Activated T-helper 17 cell treated with anti-CD3 and anti-CD28 coated beads, Interleukin-2, amount 50 U/mL, for 72 hours (primary cell): ENCODE results near the gene PAQR4. TPM values are rescaled to one million over a fixed set of nuclear protein-coding genes. Genes with fewer than 3 reads are reported as not detected.

Experiments used
- ATAC-seq: fragments of 150-1000 bp; cut with Tn5 transposase; replicated peaks from 2 replicates; pipeline ENCODE4 v1.10.0; 2021; ENCODE audit warnings: mild to moderate bottlenecking, moderate library complexity
- H3K27ac Mint-ChIP-seq: one replicate; pipeline ENCODE4 v1.8.0; 2022; ENCODE audit warnings: mixed read lengths
- H3K27me3 Mint-ChIP-seq: one replicate; pipeline ENCODE4 v1.8.0; 2022; ENCODE audit warnings: mixed read lengths
- H3K36me3 Mint-ChIP-seq: one replicate; pipeline ENCODE4 v1.8.0; 2022; ENCODE audit warnings: low read depth, mild to moderate bottlenecking, mixed read lengths
- H3K4me1 Mint-ChIP-seq: one replicate; pipeline ENCODE4 v1.8.0; 2022; ENCODE audit warnings: mixed read lengths
- H3K4me3 Mint-ChIP-seq: one replicate; pipeline ENCODE4 v1.8.0; 2022; ENCODE audit warnings: mild to moderate bottlenecking, mixed read lengths
- H3K9me3 Mint-ChIP-seq: one replicate; pipeline ENCODE4 v1.8.0; 2022; ENCODE audit warnings: mixed read lengths
- total RNA-seq, 2 donors: library from RNA; stranded (reverse); gene quantifications; one replicate each; pipeline ENCODE4 v1.2.3, GENCODE V29; 2022

The PAQR4 gene
- total RNA-seq, 2 donors from 2014 or later, result 24.4 to 41.4 TPM

DNA sequence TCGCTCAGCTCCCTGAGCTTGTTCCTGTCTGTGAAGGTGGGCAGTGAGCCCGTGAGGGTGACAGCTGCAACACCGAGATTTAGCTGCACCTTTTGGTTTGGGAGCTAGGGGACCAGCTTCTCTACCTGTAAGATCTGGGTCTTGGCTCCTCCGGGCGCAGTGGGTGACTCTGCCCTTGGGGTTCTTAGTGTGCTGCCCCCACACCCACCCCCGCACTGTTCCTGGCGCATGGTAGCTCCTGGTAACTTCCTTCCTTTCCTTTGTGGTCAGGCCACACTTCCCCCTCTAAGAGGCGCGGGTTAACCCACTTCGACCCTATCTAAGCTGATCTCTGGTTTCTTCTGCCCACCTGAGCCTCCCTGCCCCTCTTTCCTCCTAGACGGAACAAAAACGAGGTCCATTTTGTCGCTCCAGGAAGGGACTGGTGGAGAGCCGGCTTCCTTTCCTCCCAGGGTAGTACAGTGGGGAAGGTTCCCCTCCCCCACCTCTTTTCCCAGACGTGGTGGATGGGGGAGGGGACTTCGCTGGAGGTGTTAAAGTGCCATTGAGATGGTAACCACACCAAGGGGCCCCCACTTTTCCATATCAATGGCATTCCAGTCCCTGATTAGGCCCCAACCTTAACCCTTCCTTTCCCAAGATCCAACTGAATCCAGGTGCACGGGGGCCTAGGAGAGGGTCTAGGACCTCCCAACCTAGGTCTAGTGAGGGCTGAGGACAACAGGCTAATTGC lies 39.0 kb downstream of the PAQR4 start:
- Mint-ChIP-seq H3K36me3 (no peaks in the 10 kb centered on the region), H3K4me3 (peak overlapping the region; percentile 42), H3K27me3 (peaks cover 3% of the 10 kb centered on the region), H3K9me3 (no peaks in the 10 kb centered on the region), H3K27ac (peak overlapping the region; percentile 69), H3K4me1 (peaks cover 10% of the 10 kb centered on the region)
- no peak for ATAC-seq

DNA sequence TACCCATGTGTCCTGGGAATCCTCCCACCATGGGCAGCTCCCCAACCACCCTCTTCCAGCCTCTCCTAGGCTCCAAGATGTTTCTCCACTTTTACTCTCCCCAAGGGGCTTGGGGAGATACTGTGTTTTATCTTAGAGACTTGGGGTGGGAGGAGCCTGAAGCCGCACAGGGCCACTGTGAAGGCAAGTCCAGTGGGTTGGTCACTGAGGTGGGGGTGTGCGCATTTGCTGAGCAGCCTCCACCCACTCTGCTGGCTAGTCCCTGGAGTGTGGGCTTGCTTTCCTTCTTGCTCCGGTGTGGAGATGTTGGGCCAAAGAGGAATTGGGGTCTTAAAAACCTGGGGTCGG lies 39.5 kb downstream of the PAQR4 start:
- Mint-ChIP-seq H3K9me3 (no peaks in the 10 kb centered on the region), H3K36me3 (no peaks in the 10 kb centered on the region), H3K4me1 (peaks cover 10% of the 10 kb centered on the region), H3K4me3 (peak overlapping the region; percentile 42), H3K27ac (no peak overlapping the region), H3K27me3 (peaks cover 3% of the 10 kb centered on the region)
- no peak for ATAC-seq

GRCh38 chr16:3009568-3010390 lies 40.6 kb downstream of the PAQR4 start:
- Mint-ChIP-seq H3K27me3 (peaks cover 6% of the 10 kb centered on the region), H3K9me3 (no peaks in the 10 kb centered on the region), H3K4me1 (peaks cover 10% of the 10 kb centered on the region), H3K27ac (no peak overlapping the region), H3K4me3 (no peak overlapping the region), H3K36me3 (no peaks in the 10 kb centered on the region)
- ATAC-seq, result no peak

DNA sequence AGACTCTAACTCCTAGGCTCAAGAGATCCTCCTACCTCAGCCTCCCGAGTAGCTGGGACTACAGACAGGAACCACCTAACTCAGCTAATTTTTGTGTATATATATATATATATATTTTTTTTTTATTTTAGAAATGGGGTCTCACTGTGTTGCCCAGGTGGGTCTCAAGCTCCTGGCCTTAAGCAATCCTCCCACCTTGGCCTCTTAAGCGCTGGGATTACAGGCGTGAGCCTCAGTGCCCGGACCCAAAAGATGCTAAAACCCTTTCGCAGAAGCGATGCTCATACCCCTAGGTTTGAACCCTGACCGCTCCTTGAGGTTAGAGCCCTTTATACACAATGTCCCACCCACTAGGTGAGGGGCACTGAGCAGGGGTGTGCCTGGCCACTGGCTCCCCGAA lies 41.4 kb downstream of the PAQR4 start:
- Mint-ChIP-seq H3K4me3 (no peak overlapping the region), H3K27ac (no peak overlapping the region), H3K9me3 (no peaks in the 10 kb centered on the region), H3K4me1 (peaks cover 10% of the 10 kb centered on the region), H3K36me3 (no peaks in the 10 kb centered on the region), H3K27me3 (peaks cover 6% of the 10 kb centered on the region)
- ATAC-seq, result no peak

DNA sequence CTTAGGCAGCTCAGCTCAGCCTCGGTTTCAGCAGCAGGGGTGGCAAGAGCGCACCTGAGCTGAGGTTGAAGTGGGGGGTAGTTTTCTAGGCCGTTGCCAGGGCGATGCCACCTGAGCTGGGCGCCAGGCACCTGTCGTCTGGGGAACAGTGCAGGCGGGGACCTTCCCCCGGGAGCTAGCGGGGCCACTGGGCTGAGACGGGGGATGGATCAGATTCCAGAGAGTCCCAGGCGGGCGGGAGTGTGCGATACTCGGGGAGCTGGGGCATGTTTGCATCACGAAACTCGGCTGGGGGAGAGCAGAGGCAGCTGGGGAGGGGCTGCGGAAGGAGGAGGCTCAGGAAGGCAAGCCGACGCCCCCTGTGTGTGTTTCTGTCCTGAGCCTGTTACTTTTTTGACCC lies 43.1 kb downstream of the PAQR4 start:
- H3K27me3 Mint-ChIP-seq, result peaks cover 3% of the 10 kb centered on the region
- H3K27ac Mint-ChIP-seq, result no peak overlapping the region
- H3K4me3 Mint-ChIP-seq, result no peak overlapping the region
- H3K36me3 Mint-ChIP-seq, result no peaks in the 10 kb centered on the region
- ATAC-seq, result no peak
- H3K9me3 Mint-ChIP-seq, result no peaks in the 10 kb centered on the region
- peaks cover 6% of the 10 kb centered on the region for H3K4me1 Mint-ChIP-seq

- no peak for ATAC-seq
Measured at GRCh38 chr16:3012828-3013420, 43.8 kb downstream of the PAQR4 start, which contains the start of gene CLDN9. TSS of gene CLDN9 (plus strand) at chr16:3012923. CDS start at chr16:3013363, 440 bp downstream.

DNA sequence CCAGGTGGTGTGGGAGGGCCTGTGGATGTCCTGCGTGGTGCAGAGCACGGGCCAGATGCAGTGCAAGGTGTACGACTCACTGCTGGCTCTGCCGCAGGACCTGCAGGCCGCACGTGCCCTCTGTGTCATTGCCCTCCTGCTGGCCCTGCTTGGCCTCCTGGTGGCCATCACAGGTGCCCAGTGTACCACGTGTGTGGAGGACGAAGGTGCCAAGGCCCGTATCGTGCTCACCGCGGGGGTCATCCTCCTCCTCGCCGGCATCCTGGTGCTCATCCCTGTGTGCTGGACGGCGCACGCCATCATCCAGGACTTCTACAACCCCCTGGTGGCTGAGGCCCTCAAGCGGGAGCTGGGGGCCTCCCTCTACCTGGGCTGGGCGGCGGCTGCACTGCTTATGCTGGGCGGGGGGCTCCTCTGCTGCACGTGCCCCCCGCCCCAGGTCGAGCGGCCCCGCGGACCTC lies 44.4 kb downstream of the PAQR4 start:
- Mint-ChIP-seq H3K36me3 (no peaks in the 10 kb centered on the region), H3K4me1 (no peaks in the 10 kb centered on the region), H3K9me3 (no peaks in the 10 kb centered on the region), H3K4me3 (no peak overlapping the region), H3K27ac (no peak overlapping the region), H3K27me3 (peaks cover 3% of the 10 kb centered on the region)
- no peak for ATAC-seq

More at GRCh38 chr16:3012828-3013420, 43.8 kb downstream of the PAQR4 start, which contains the start of gene CLDN9:
- Mint-ChIP-seq H3K27ac (no peak within 1 kb of the TSS), H3K4me3 (no peak within 1 kb of the TSS), H3K9me3 (no peaks in the 10 kb centered on the region), H3K27me3 (peaks cover 3% of the 10 kb centered on the region), H3K36me3 (no peaks in the 10 kb centered on the region), H3K4me1 (peaks cover 5% of the 10 kb centered on the region)

DNA sequence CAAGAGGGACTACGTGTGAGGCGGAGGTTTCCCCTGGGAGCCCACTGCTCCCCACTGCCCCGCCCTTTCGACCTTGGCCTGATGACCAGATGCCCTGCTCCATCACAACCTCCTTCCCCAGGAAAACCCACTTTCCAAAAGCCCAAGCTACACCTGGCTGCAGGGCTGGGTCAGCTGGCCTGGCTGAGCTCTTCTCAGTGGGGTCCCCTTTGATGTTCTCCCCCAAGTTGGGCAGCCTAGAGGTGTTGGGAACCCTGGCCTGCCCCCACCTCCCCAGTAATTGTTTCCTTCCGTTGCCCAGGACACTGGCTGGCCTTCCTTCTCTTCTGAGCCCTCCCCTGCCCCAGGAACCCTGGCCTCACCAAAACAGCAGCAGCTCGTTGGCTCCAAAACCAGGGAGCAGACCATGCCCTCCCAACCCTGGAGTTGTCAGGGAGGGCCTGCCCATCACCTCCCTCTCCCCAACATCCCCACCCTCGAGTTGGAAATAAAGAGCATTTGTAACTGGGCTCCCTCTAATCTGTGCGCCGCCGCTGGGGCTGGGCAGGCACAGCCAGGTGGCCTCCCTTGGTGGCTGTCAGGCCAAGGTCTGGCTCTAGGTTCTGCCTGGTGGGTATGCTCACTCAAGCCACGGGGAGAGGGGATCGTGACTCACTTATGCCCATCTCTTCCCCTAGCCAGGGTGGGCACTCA lies 45.0 kb downstream of the PAQR4 start:
- Mint-ChIP-seq H3K9me3 (no peaks in the 10 kb centered on the region), H3K27ac (no peak overlapping the region), H3K27me3 (peaks cover 3% of the 10 kb centered on the region), H3K4me1 (no peaks in the 10 kb centered on the region), H3K36me3 (no peaks in the 10 kb centered on the region), H3K4me3 (no peak overlapping the region)
- no peak for ATAC-seq

GRCh38 chr16:3014971-3015370 lies 45.8 kb downstream of the PAQR4 start:
- Mint-ChIP-seq H3K27me3 (peaks cover 3% of the 10 kb centered on the region), H3K9me3 (no peaks in the 10 kb centered on the region), H3K4me3 (no peak overlapping the region), H3K36me3 (no peaks in the 10 kb centered on the region), H3K27ac (no peak overlapping the region), H3K4me1 (no peaks in the 10 kb centered on the region)
- ATAC-seq, result no peak

- Mint-ChIP-seq H3K9me3 (no peaks in the 10 kb centered on the region), H3K27me3 (peaks cover 3% of the 10 kb centered on the region), H3K4me1 (no peaks in the 10 kb centered on the region), H3K36me3 (no peaks in the 10 kb centered on the region), H3K4me3 (no peak overlapping the region), H3K27ac (no peak overlapping the region)
- ATAC-seq, result no peak
Measured at GRCh38 chr16:3015865-3016521, 46.8 kb downstream of the PAQR4 start.

DNA sequence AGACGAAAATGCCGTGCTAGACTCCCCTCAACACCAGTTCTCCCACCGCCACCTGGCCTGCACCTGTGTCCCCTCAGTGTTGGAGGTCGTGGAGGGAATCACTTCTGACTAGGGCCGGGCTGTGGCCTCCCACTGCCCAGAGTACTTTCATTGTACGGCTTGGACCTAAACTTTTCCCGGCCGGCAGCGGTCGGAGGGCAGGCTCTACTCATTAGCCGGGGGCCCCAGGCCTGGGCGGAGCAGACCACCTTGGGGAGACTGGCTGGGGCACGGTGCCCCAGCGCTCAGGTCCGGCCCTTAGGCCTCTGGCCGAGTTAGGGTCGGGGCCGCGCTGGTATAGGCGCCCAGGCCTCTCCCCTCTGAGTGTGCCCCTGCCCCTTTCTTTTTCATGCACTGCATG lies 48.2 kb downstream of the PAQR4 start:
- Mint-ChIP-seq H3K4me1 (peaks cover 12% of the 10 kb centered on the region), H3K27ac (no peak overlapping the region), H3K4me3 (no peak overlapping the region), H3K27me3 (peaks cover 3% of the 10 kb centered on the region), H3K36me3 (peaks cover 12% of the 10 kb centered on the region), H3K9me3 (no peaks in the 10 kb centered on the region)
- no peak for ATAC-seq

- Mint-ChIP-seq H3K27me3 (peaks cover 3% of the 10 kb centered on the region), H3K9me3 (no peaks in the 10 kb centered on the region), H3K4me3 (no peak within 1 kb of the TSS), H3K27ac (no peak within 1 kb of the TSS), H3K4me1 (peaks cover 18% of the 10 kb centered on the region), H3K36me3 (peaks cover 18% of the 10 kb centered on the region)
- no peak for ATAC-seq
Measured at GRCh38 chr16:3017794-3018506, 48.8 kb downstream of the PAQR4 start, which contains the start of gene CLDN6. TSS of gene CLDN6 (minus strand) at chr16:3018183. CDS start at chr16:3016021, 2,162 bp downstream.

DNA sequence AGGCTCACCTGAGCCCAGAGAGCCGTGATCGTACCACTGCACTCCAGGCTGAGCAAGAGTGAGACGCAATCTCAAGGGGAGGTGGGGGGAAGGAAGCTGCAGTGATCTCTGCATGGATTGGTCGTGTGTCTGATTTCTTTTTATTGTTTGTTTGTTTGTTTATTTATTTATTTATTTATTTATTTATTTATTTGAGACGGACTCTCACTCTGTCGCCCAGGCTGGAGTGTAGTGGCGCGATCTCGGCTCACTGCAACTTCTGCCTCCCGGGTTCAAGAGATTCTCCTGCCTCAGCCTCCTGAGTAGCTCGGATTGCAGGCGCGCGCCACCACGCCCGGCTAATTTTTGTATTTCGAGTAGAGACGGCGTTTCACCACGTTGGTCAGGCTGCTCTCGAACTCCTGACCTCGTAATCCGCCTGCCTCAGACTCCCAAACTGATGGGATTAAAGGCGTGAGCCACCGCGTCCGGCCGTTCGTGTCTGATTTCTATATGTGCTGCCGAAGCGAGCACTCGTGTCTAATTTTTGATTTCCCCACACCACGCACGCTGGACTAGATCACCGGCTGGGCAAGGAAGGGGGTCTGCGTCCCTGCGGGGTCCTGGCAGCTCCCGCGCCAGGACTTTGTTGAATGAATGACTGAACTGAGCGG lies 50.6 kb downstream of the PAQR4 start:
- H3K27ac Mint-ChIP-seq, result peak overlapping the region; percentile 62
- H3K4me1 Mint-ChIP-seq, result peaks cover 23% of the 10 kb centered on the region
- no peak for ATAC-seq
- H3K9me3 Mint-ChIP-seq, result no peaks in the 10 kb centered on the region
- no peaks in the 10 kb centered on the region for H3K27me3 Mint-ChIP-seq
- peaks cover 31% of the 10 kb centered on the region for H3K36me3 Mint-ChIP-seq
- H3K4me3 Mint-ChIP-seq, result peak overlapping the region; percentile 82
